Measurements from ENCODE around the gene TRIM56.

- TF ChIP-seq CTCF (IDR thresholded peaks at IDR 0.05; ENCODE audit: insufficient read depth, low read length) (no peak), POLR2AphosphoS5 (IDR thresholded peaks at IDR 0.05; ENCODE audit: low read depth) (no peak), GABPA (IDR thresholded peaks at IDR 0.05; ENCODE audit: low read depth) (no peak), SPI1 (IDR thresholded peaks at IDR 0.05; ENCODE audit: borderline replicate concordance, low read depth) (no peak)
Measured at GRCh38 chr7:101104799-101105198, 19.5 kb downstream of the TRIM56 start.

Measured in HL-60 (cell line).